Hematopoietic multipotent progenitor cell treated with erythropoietin and hydrocortisone succinate and interleukin-3 and kit ligand, for 15 days (in vitro differentiated cells): ENCODE data around the gene COL23A1.
A peak's percentile ranks its signal among the peaks of the same experiment; 100 is the strongest.

Experiments used
- DNase-seq: peaks from one replicate; pipeline ENCODE4 v3.0.0-alpha.2; 2015; ENCODE audit warnings: low spot score

The COL23A1 gene

GRCh38 chr5:178280631-178281030 is 309.6 kb downstream of the COL23A1 start:
- DNase-seq: no peak

- DNase-seq: peak; percentile 56
Measured at GRCh38 chr5:178279723-178280438, 310.3 kb downstream of the COL23A1 start.

- no peak for DNase-seq
Measured at GRCh38 chr5:178279026-178279722, 311.0 kb downstream of the COL23A1 start.

GRCh38 chr5:178278358-178279023 is 311.7 kb downstream of the COL23A1 start:
- no peak for DNase-seq

DNA sequence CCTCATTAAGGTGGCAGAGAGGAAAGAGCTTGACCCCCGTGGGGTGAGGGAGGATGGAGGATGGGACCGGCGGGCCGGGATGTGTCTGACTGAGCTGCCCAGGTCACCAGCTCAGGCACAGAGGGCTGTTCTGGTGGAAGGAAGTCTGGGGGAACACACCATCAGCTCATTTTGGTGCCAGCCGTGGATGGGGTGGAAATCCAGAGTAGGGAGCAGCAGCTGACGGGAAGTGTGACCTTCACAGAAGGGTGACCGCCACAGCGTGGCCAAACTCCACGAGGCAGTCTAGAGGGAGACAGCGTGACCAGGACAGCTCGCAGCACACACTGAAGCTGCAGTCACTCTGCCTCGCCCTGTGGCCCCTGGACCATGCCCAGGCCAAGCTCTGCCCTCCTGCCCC is 312.3 kb downstream of the COL23A1 start:
- no peak for DNase-seq

DNA sequence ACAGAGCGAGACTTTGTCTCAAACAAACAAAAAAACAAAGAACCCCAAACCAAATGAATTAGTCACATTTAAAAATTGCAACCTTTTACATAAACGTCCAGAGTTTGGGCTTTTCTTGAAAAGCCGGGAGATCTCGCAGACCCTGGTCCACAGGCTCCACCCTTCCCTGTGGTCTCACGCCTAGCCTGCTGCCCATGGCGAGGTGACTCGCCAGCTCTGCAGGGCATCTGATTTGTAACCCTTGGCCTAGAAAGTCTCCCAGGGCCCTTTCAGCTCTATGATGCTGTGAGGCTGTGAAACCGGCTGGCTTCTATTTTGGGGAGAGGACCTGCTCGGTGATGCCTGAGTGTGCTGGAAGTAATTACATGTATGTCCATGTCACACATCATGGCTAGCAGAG is 312.8 kb downstream of the COL23A1 start:
- DNase-seq: no peak

GRCh38 chr5:178274781-178275537 is 315.2 kb downstream of the COL23A1 start:
- DNase-seq: no peak

DNA sequence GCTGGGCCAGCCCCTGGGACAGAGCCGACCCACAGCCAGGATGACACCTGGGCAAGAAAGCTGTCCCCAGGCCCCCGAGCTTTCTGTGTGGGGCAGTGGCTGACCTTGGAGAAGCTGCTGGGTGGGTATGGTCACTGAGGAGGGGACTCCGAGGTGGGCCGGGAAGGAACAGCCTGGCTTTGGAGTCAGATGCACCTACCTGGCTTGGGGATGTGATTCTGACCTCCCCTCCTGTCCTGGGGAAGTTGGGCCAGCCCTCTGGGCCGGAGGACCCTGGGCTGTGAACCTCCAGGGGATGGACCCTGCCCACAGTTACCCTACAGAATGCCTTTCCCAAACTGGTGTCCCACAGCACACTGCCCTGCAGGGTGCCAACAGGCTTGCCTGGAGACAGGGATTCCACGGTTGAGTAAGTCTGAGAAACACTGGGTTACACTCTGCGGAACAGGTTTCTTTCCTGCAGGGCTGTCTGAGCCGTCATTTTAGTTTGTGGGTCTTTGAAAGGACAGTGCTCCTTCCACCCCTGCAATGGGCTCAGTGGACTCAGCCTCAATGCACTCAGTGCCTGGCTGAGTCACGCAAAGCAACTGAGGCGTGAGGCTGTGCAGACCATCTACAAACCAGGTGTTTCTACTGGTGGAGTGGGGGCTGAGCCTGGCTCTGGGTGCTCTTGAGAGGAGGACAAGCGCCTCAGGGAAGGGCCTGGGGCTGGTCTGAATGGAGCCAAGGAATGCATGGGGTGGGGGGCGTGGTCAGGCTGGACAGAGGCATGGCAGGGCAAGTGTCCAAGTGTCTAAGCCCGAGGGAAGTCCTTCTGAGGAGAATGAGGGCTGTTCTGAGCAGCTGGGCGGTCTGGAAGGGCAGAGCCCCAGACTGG is 316.3 kb downstream of the COL23A1 start:
- DNase-seq: no peak

GRCh38 chr5:178273041-178273440 is 317.2 kb downstream of the COL23A1 start:
- DNase-seq: no peak

DNA sequence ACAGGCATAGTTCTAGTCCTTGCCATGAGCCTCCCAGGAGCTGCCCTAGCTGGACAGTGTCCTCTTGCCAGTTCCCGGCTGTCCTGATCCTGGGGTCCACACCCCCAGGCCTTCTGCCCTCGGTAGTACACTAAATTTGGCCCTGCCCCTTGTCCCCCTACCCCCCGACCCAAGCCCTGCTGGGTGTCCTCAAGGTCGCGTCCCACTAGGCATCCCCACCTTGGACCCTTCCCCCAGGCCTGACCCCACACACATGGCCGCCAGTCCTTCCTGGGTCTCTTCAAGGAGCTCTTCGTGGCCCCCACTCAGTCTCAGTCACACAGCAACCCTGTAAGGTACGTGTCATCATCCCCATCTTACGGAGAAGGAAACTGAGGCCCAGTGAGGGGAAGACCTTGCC is 317.6 kb downstream of the COL23A1 start:
- DNase-seq: no peak

- DNase-seq: no peak
Measured at GRCh38 chr5:178271726-178272479, 318.3 kb downstream of the COL23A1 start.

DNA sequence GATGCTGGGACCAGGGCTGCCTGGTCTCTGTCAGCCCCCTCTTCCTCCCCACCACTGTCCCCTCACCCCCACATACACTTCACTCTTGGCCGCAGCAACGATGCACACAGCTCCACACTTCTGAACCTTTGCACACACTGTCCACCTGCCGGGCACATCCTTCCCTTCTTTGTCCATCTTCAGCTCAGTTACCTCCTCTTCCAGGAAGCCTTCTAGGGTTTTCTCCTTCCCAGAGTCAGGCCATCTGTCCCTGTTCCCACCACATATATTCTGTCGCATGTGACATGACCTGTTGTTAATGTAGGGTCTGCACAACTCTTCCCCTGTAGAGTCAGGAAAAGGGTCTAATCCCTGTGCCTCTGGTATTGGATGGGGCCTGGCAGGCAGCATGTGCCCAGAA is 319.0 kb downstream of the COL23A1 start:
- DNase-seq: no peak

- DNase-seq: no peak
Measured at GRCh38 chr5:178269499-178269898, 320.7 kb downstream of the COL23A1 start.

DNA sequence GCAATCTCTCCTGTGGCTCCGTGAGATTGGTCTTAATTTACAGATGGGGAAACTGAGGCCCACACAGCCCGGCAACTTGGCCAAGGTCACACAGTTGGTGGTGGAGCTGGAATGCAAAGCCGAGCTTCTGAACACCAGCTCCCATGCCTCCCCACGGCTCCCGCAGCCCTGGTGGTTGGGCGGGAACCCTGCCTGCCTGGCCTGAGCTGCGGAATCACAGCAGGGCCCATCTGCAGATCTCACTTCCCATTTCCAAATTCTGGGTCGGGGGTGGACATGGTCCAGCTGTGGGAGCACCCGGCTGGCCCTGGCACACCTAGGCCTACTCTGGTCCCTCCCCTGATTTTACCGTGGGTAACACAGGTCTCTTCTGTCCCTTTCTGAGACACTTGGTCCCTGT is 322.3 kb downstream of the COL23A1 start:
- DNase-seq: no peak

DNA sequence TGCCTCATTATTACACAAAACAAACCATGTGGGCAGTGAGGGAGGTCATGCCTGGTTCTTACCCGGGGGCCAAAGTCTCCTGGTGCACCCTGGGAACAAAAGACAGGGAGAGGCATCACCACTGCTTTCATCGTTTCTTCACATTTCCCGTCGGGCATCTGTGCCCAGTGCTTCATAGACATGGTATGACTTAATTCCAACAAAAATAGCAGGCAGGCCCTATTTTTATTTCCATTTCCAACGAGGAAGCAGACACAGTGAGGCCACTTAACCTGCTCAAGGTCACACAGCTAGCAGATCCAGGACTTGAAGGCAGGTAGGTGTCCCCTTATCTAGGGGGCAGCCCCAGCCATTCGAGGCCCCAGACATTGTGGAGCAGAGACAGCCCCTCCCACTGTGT is 322.9 kb downstream of the COL23A1 start:
- DNase-seq: no peak

DNA sequence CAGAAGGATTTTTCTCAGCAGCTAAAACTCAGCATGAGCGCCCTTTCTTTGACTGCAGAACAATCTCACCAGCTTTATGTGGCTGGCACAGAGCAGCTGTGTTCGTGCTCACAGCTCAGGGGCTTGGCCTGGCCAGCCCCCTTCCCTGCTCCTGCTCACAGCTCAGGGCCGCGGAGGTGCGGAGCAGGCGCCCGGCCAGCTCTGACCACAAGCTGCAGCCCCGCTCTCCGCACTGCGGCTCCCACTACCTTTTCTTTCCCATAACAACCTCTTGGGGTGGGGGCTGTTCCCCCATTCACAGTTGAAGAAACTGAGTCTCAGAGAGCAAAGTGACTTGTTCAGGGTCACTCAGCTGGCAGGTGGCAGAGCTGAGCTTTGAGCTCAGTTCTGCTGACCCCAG is 323.6 kb downstream of the COL23A1 start:
- DNase-seq: no peak

DNA sequence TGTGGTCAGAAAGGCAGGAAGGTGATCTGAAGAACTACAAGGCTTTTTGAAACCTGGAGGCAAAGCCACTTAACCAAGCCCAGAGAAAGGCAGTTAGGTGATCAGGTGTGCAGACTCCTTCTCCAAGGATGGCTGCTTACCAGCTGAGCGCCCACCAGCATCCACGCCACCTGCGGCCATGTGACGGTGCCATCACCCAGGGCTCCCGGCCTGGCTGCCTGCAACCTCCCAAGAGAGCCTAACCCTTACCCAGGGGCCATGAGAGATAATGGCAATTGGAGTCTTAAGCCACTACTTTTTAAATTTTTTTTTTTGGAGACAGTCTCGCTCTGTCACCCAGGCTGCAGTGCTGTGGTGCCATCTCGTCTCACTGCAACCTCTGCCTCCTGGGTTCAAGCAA is 324.4 kb downstream of the COL23A1 start:
- no peak for DNase-seq

GRCh38 chr5:178264044-178264443 is 326.1 kb downstream of the COL23A1 start:
- DNase-seq: no peak

DNA sequence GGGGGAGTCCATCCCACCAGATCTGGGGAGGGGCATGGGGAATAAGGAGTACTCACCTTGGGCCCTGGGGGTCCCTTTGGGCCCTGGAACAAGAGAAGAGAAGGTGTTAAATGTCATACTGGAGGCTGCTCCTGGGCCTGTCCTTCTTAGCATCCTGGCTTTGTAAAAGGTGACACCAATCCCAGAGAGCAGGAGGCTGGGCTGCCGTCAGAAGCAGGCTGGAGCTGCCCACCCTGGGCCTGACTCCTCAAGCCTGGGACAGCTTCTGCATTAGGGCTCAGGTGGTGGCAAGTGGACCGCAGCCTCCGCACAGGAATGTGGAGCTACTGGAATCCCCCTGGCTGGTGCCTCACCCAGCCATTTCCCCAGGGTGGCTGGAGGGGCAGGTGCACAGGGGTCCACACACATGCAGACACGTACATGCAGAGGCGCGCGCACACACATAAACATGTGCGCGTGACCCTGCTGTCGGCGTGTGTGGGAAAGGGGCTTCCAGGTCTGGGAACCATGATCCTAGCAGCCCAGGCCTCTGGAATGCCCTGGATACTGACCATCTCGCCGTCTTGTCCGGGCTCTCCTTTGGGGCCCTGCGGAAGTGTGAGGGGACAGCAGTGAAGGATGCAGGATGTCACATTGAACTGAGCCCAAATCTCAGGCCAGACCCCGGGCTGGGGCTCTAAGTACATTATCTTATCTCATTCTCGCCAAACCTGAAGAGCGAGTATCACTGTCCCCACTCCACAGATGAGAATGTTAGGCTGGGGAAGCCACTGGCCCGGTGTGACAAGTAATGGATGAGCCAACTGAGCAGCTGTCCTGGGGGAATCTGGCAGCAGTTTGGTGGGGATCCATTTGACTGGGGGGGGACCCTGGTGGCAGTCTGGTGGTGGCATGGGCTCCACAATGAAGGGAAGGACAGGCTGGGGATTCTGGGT is 328.3 kb downstream of the COL23A1 start:
- no peak for DNase-seq
